ENCODE measurements around the gene CTNND2.

DNA sequence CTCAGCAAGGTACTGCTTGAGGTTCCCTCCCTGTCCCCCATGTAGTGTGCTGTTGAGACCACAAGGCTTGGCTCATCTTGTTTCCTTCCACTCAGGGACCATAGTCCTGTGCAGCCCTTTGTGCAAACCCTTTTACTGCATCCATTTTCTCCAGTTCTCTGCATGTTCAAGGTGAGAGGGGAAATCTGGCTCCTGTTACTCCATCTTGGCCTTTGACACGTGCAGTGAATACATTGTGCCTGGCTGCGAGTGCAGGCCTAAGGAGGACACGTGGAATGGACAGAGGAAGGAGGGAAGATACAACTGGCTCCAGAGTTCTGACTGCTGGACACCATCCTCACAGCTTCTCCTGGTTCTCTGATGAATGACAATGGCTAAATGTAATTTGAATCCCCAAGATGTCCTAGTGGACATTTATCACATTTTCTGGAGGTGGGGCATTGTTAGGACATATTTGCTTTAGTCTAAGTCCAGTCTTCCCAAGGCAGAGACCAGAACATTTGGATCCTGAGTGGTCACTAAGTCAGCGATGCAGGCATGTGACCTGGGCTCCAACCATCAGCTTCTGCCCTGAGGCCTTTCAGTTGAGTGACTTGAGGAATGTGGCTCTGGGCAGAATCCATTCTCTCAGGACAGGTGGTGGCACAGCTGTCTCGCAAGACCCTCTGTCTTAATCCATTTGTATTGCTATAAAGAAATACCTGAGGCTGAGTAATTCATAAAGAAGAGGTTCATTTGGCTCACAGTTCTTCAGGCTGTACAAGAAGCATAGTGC is 954.2 kb downstream of the CTNND2 start:
- TF ChIP-seq, protein P1, sequence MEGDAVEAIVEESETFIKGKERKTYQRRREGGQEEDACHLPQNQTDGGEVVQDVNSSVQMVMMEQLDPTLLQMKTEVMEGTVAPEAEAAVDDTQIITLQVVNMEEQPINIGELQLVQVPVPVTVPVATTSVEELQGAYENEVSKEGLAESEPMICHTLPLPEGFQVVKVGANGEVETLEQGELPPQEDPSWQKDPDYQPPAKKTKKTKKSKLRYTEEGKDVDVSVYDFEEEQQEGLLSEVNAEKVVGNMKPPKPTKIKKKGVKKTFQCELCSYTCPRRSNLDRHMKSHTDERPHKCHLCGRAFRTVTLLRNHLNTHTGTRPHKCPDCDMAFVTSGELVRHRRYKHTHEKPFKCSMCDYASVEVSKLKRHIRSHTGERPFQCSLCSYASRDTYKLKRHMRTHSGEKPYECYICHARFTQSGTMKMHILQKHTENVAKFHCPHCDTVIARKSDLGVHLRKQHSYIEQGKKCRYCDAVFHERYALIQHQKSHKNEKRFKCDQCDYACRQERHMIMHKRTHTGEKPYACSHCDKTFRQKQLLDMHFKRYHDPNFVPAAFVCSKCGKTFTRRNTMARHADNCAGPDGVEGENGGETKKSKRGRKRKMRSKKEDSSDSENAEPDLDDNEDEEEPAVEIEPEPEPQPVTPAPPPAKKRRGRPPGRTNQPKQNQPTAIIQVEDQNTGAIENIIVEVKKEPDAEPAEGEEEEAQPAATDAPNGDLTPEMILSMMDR (IDR thresholded peaks at IDR 0.05), result no peak
- no peak for TF ChIP-seq POLR2A (IDR thresholded peaks at IDR 0.05)
